Stimulated activated CD8-positive, alpha-beta memory T cell treated with anti-CD3 and anti-CD28 coated beads, Interleukin-15, amount 100 ng/mL, for 24 hours (primary cell): ENCODE data around the gene TAF7L.
"Not testable (repeated sequence)": the region's sequence is repeated elsewhere in the genome, so short reads cannot be mapped to it uniquely, and the experiment has no call there.

Experiments used
- DNase-seq: peaks from one replicate; pipeline ENCODE4 v3.0.0-alpha.2; 2020; ENCODE audit warnings: low read depth

TAF7L gene

GRCh38 chrX:101290957-101291603, at the start of gene TAF7L:
Gene TAF7L (minus strand): TSS chrX:101291334. CDS start chrX:101287543, 3,791 bp downstream.
- no peak for DNase-seq

GRCh38 chrX:101337776-101338271, 46.7 kb upstream of the TAF7L start:
- no peak for DNase-seq

GRCh38 chrX:101334310-101334709, 43.2 kb upstream of the TAF7L start:
- DNase-seq, result not testable (repeated sequence)

- not testable (repeated sequence) for DNase-seq
These were observed 35.5 kb upstream of the TAF7L start for GRCh38 chrX:101326600-101326999.

GRCh38 chrX:101303790-101304189, 12.7 kb upstream of the TAF7L start:
- no peak for DNase-seq

GRCh38 chrX:101295603-101296002, 4.5 kb upstream of the TAF7L start:
- not testable (repeated sequence) for DNase-seq

- DNase-seq, result no peak
These were observed 3.7 kb downstream of the TAF7L start for GRCh38 chrX:101287402-101287801.

GRCh38 chrX:101276238-101276637, 14.9 kb downstream of the TAF7L start:
- DNase-seq, result no peak

- no peak for DNase-seq
These were observed 16.9 kb downstream of the TAF7L start for GRCh38 chrX:101274198-101274597.

- DNase-seq, result no peak
These were observed 25.2 kb downstream of the TAF7L start for GRCh38 chrX:101265869-101266428.

GRCh38 chrX:101263766-101264165, 27.4 kb downstream of the TAF7L start:
- no peak for DNase-seq

GRCh38 chrX:101262590-101262989, 28.5 kb downstream of the TAF7L start:
- DNase-seq, result no peak

GRCh38 chrX:101260435-101260834, 30.7 kb downstream of the TAF7L start:
- DNase-seq, result no peak

GRCh38 chrX:101258259-101258581, 32.9 kb downstream of the TAF7L start:
- no peak for DNase-seq

GRCh38 chrX:101257448-101258258, 33.5 kb downstream of the TAF7L start:
- DNase-seq, result no peak

- DNase-seq, result no peak
These were observed 38.5 kb downstream of the TAF7L start for GRCh38 chrX:101252634-101253033.

GRCh38 chrX:101241531-101241930, 49.6 kb downstream of the TAF7L start:
- no peak for DNase-seq

GRCh38 chrX:101237041-101237440, 54.1 kb downstream of the TAF7L start:
- no peak for DNase-seq

GRCh38 chrX:101232316-101232715, 58.8 kb downstream of the TAF7L start:
- no peak for DNase-seq

- DNase-seq, result no peak
These were observed 60.1 kb downstream of the TAF7L start for GRCh38 chrX:101231080-101231479.

GRCh38 chrX:101230636-101231035, 60.5 kb downstream of the TAF7L start:
- no peak for DNase-seq

- no peak for DNase-seq
These were observed 62.0 kb downstream of the TAF7L start for GRCh38 chrX:101229170-101229569.

- DNase-seq, result no peak
These were observed 67.9 kb downstream of the TAF7L start for GRCh38 chrX:101223226-101223625.
